Stomach (tissue), 9 donors: ENCODE data around the gene AP4B1. TPM values are rescaled to one million over a fixed set of nuclear protein-coding genes. Genes with fewer than 3 reads are reported as not detected.

ENCODE experiments used
- DNase-seq, 2 donors: peaks; one replicate each; pipeline versions ENCODE4 v3.0.0 to v3.0.0-alpha.2; 2013 to 2019
- H3K27ac ChIP-seq, 5 donors: fragments of 200-600 bp in 4 of 5; sonication (generic) in 4 of 5; one replicate each; pipeline ENCODE4 v1.5.1; 2013 to 2019; ENCODE audit warnings: mild to moderate bottlenecking in 1 of 5, moderate library complexity in 1 of 5
- H3K27me3 ChIP-seq, 3 donors: fragments of 200-600 bp; sonication (generic); one replicate each; pipeline ENCODE4 v1.5.1; 2017 to 2019; ENCODE audit warnings: mixed run types in 1 of 3
- H3K36me3 ChIP-seq, 4 donors: fragments of 200-600 bp; sonication (generic); 1 replicate in 3 of 4; 2 replicates in 1 of 4; pipeline ENCODE4 v1.5.1; 2016 to 2019
- H3K4me1 ChIP-seq, 4 donors: fragments of 200-600 bp; sonication (generic); one replicate each; pipeline ENCODE4 v1.5.1; 2016 to 2019
- H3K4me3 ChIP-seq, 4 donors: fragments of 200-600 bp; sonication (generic) in 3 of 4; one replicate each; pipeline ENCODE4 v1.5.1; 2016 to 2019; ENCODE audit warnings: mild to moderate bottlenecking in 1 of 4
- H3K9me3 ChIP-seq, 4 donors: fragments of 200-600 bp; sonication (generic); one replicate each; pipeline ENCODE4 v1.5.1; 2016 to 2019
- EP300 ChIP-seq: sonication (generic); formaldehyde crosslinking; IDR thresholded peaks from one replicate; pipeline ENCODE4 v1.6.1; 2017; ENCODE audit warnings: antibody characterized with exemption
- POLR2A ChIP-seq, 4 donors: fragments of 450-650 bp; IDR thresholded peaks; one replicate each; pipeline ENCODE4 v1.6.1; 2016; ENCODE audit warnings: antibody characterized with exemption in 4 of 4, control low read depth in 2 of 4, mild to moderate bottlenecking in 1 of 4, moderate library complexity in 1 of 4
- POLR2AphosphoS5 ChIP-seq, 3 donors: sonication (generic); formaldehyde crosslinking; IDR thresholded peaks; one replicate each; pipeline ENCODE4 v1.6.1; 2016; ENCODE audit warnings: antibody characterized with exemption in 3 of 3
- WGBS, 5 donors: extraction: QIAGEN DNeasy Blood & Tissue Kit in 3 of 5; methylation state at CpG; one replicate each; pipeline versions ENCODE4 v1.1.5 to v1.1.7; 2013 to 2018; 5-methylcytosine and 5-hydroxymethylcytosine counted together
- intact Hi-C: fragments of 100-400 bp; cut with DNase I; formaldehyde crosslinking; loops from one replicate; pipeline ENCODE4 v1.15.1; 2023; ENCODE audit warnings: low total_unique reads
- polyA plus RNA-seq, 3 donors: library from polyadenylated mRNA; stranded (reverse); fragments of 200-250 nt; gene quantifications; one replicate each; pipeline ENCODE4 v1.2.3, GENCODE V29; 2013
- total RNA-seq, 5 donors: library from RNA; depleted of rRNA; stranded (reverse); fragments of >200 nt; gene quantifications; one replicate each; pipeline versions ENCODE4 v1.1.0 to v1.2.3, GENCODE V29; 2014 to 2016
- TF ChIP-seq, protein P1 (sequence below), 7 experiments: fragments of 450-650 bp in 4 of 7; fragments of 200-600 bp in 3 of 7; sonication (generic) in 3 of 7; IDR thresholded peaks; one replicate each; pipeline ENCODE4 v1.5.1; 2016 to 2019; ENCODE audit warnings: antibody characterized with exemption in 7 of 7, control low read depth in 2 of 7, mild to moderate bottlenecking in 1 of 7
- donor health status: healthy with polysubstance abuse.
- donor health status: Bipolar disorder and iron deficiency.
- donor health status: healthy.

The AP4B1 gene
- total and polyA plus RNA-seq, 8 donors: 4.0 to 34.0 (median 11.7) TPM

- Histone ChIP-seq H3K27ac (peak overlapping the region; percentile 87 to 97 (median 93)), H3K4me3 (peak overlapping the region; percentile 73 to 90 (median 86)), H3K9me3 (no peaks in the 10 kb centered on the region), H3K36me3 (peaks cover 15 to 53% (median 49%) of the 10 kb centered on the region in 4 donors), H3K4me1 (peaks cover 8 to 55% (median 35%) of the 10 kb centered on the region in 4 donors), H3K27me3 (no peaks in the 10 kb centered on the region)
- 0 to 1% (median 0%) methylated on average over 11 of the region's 11 CpGs for WGBS, 5 donors
- no peak for DNase-seq
- intact Hi-C loops: loop anchor here (10.0 kb wide), 1 partner anchor 69 kb away; no protein-coding TSS in a partner anchor
- TF ChIP-seq EP300 (peak; percentile 6), POLR2A (IDR thresholded peaks at IDR 0.05) (no peak)
These were observed 316 bp downstream of the AP4B1 start for GRCh38 chr1:113904293-113904673.

- intact Hi-C loops: loop anchor here (10.0 kb wide), 1 partner anchor 69 kb away; no protein-coding TSS in a partner anchor
- H3K27ac ChIP-seq: peak overlapping the region; percentile 87 to 97 (median 93)
These were observed 902 bp downstream of the AP4B1 start for GRCh38 chr1:113903501-113904292.

DNA sequence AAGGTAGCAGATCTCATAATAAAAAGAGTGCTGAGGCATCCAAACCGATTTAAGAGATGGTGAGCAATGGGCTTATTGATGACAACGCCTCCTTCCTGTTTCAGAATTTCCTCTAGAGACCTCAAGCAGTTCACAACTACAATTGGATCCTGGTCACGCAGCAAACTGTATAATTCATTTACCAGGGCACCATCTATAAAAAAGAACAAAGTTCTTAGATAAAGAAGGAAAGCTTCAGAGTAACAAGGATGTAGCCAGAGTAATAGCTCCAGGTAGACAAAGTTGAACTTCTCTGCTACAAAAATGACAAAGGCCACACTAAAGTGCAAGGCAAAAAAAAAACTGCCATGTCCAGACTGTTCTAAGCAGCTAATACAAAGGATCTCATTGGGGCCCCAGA lies 3.4 kb downstream of the AP4B1 start:
- peaks cover 8 to 59% (median 30%) of the 10 kb centered on the region in 4 donors for H3K4me1 ChIP-seq
- no peak overlapping the region for H3K27ac ChIP-seq
- DNase-seq: no peak
- intact Hi-C loops: loop anchor here (10.0 kb wide), 1 partner anchor 66 kb away; no protein-coding TSS in a partner anchor
- H3K27me3 ChIP-seq: no peaks in the 10 kb centered on the region
- WGBS, 5 donors: 73 to 81% (median 77%) methylated on average over 3 of the region's 3 CpGs
- H3K9me3 ChIP-seq: no peaks in the 10 kb centered on the region
- TF ChIP-seq POLR2AphosphoS5 (IDR thresholded peaks at IDR 0.05): no peak
- TF ChIP-seq EP300: no peak
- TF ChIP-seq POLR2A (IDR thresholded peaks at IDR 0.05): no peak
- TF ChIP-seq, protein P1, sequence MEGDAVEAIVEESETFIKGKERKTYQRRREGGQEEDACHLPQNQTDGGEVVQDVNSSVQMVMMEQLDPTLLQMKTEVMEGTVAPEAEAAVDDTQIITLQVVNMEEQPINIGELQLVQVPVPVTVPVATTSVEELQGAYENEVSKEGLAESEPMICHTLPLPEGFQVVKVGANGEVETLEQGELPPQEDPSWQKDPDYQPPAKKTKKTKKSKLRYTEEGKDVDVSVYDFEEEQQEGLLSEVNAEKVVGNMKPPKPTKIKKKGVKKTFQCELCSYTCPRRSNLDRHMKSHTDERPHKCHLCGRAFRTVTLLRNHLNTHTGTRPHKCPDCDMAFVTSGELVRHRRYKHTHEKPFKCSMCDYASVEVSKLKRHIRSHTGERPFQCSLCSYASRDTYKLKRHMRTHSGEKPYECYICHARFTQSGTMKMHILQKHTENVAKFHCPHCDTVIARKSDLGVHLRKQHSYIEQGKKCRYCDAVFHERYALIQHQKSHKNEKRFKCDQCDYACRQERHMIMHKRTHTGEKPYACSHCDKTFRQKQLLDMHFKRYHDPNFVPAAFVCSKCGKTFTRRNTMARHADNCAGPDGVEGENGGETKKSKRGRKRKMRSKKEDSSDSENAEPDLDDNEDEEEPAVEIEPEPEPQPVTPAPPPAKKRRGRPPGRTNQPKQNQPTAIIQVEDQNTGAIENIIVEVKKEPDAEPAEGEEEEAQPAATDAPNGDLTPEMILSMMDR (IDR thresholded peaks at IDR 0.05): no peak
- no peak overlapping the region for H3K4me3 ChIP-seq
- H3K36me3 ChIP-seq: peaks cover 30 to 64% (median 61%) of the 10 kb centered on the region in 4 donors

More at GRCh38 chr1:113903501-113904292, 902 bp downstream of the AP4B1 start:
- 11 to 14% (median 12%) methylated on average over 7 of the region's 7 CpGs for whole genome bisulfite sequencing, 5 donors
- peaks cover 15 to 53% (median 51%) of the 10 kb centered on the region in 4 donors for H3K36me3 ChIP-seq
- DNase-seq: no peak
- H3K27me3 ChIP-seq: no peaks in the 10 kb centered on the region
- no peak for TF ChIP-seq POLR2A (IDR thresholded peaks at IDR 0.05)
- peaks cover 8 to 60% (median 35%) of the 10 kb centered on the region in 4 donors for H3K4me1 ChIP-seq
- H3K4me3 ChIP-seq: peak overlapping the region; percentile 73 to 90 (median 86)
- H3K9me3 ChIP-seq: no peaks in the 10 kb centered on the region

DNA sequence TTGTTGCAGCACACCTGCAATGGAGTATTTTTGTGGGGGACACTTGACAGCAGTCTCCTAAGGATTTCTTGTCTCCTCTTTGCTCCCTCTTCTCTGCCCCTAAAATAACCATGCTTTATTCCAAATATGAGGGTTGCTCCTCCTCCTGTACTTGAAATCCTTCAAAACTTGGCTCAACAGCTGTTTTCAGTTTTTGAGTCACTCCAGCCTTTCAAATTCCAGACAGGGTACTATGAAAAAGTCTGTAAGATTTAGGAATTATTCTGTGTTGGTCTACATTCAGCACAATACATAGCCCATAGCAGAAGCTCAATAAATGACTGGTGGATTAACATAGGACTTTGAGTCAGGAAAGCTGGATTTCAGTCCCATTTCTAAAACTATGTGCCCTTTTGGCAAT lies 5.5 kb downstream of the AP4B1 start:
- no peak overlapping the region for H3K4me3 ChIP-seq
- intact Hi-C loops: no loop called here
- H3K4me1 ChIP-seq: peaks cover 8 to 49% (median 19%) of the 10 kb centered on the region in 4 donors
- peaks cover 41 to 84% (median 82%) of the 10 kb centered on the region in 4 donors for H3K36me3 ChIP-seq
- TF ChIP-seq, protein P1 (IDR thresholded peaks at IDR 0.05): no peak
- no peak for TF ChIP-seq POLR2AphosphoS5 (IDR thresholded peaks at IDR 0.05)
- no peak for TF ChIP-seq POLR2A (IDR thresholded peaks at IDR 0.05)
- no peak for TF ChIP-seq EP300
- no peaks in the 10 kb centered on the region for H3K27me3 ChIP-seq
- DNase-seq: no peak
- no peaks in the 10 kb centered on the region for H3K9me3 ChIP-seq
- H3K27ac ChIP-seq: peak overlapping the region in 1 of 5 donors; percentile 23

DNA sequence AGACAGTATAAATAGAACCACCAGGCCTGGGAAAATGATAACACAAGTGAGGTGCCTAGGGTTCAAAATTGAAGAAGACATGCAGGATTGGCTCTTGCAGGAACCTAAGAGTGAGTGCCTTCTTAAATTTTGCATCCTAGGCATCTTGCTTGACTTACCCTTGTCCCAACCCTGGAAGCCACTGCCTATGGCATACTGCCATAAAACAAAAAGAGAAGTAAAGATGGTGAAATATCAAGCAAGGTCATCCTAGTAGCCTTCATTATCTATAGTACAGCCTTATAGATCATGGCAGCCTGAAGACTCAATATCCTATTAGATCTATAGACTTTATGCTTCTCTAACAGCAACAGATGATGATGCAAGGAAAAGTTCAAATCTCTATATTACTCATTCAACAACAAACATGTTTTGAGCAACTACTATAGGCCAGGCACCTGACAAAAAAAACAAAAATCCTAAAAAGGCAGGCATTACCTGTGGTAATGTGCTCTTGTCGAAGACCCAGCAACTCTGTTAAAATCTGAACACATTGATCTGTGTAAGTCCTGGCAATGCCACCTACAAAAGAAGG lies 6.3 kb downstream of the AP4B1 start:
- Histone ChIP-seq H3K36me3 (peaks cover 41 to 87% (median 83%) of the 10 kb centered on the region in 4 donors), H3K9me3 (no peaks in the 10 kb centered on the region), H3K27me3 (no peaks in the 10 kb centered on the region), H3K4me3 (no peak overlapping the region), H3K27ac (no peak overlapping the region), H3K4me1 (peaks cover 6 to 41% (median 12%) of the 10 kb centered on the region in 4 donors)
- 92 to 97% (median 96%) methylated on average over 1 of the region's 1 CpG for WGBS, 5 donors
- no peak for DNase-seq
- no peak for TF ChIP-seq POLR2A (IDR thresholded peaks at IDR 0.05)
- no peak for TF ChIP-seq EP300
- no peak for TF ChIP-seq POLR2AphosphoS5 (IDR thresholded peaks at IDR 0.05)
- TF ChIP-seq, protein P1 (IDR thresholded peaks at IDR 0.05): no peak
- intact Hi-C loops: no loop called here
